RCC 7860 (cell line): ENCODE results near the gene TMEM141.
"Not testable (repeated sequence)": the region's sequence is repeated elsewhere in the genome, so short reads cannot be mapped to it uniquely, and the experiment has no call there.

Experiments
- DNase-seq: peaks from one replicate; pipeline ENCODE4 v3.0.0-alpha.2; 2015; ENCODE audit warnings: low spot score
- FAIRE-seq: peaks from 2 replicates; lab custom pipeline; 2012; peaks lifted over from hg19 to GRCh38; lab: Jason Lieb, UNC

Gene TMEM141

GRCh38 chr9:136755302-136756133 lies 35.6 kb upstream of the TMEM141 start:
- not testable (repeated sequence) for FAIRE-seq

GRCh38 chr9:136756134-136756438 lies 35.1 kb upstream of the TMEM141 start:
- FAIRE-seq = no peak
- no peak for DNase-seq

More at GRCh38 chr9:136755302-136756133, 35.6 kb upstream of the TMEM141 start:
- not testable (repeated sequence) for DNase-seq

- FAIRE-seq (no peak), DNase-seq (no peak)
Observed at GRCh38 chr9:136756836-136757235, 34.3 kb upstream of the TMEM141 start.

- DNase-seq (no peak), FAIRE-seq (no peak)
Observed at GRCh38 chr9:136757328-136757727, 33.8 kb upstream of the TMEM141 start.

- DNase-seq = no peak
- no peak for FAIRE-seq
Observed at GRCh38 chr9:136757751-136758140, 33.4 kb upstream of the TMEM141 start.

- no peak for DNase-seq
- FAIRE-seq = no peak
Observed at GRCh38 chr9:136759001-136759400, 32.1 kb upstream of the TMEM141 start.

GRCh38 chr9:136759436-136760325 lies 31.5 kb upstream of the TMEM141 start:
- FAIRE-seq = no peak

GRCh38 chr9:136760424-136760823 lies 30.7 kb upstream of the TMEM141 start:
- no peak for DNase-seq
- no peak for FAIRE-seq

More at GRCh38 chr9:136759436-136760325, 31.5 kb upstream of the TMEM141 start:
- no peak for DNase-seq

GRCh38 chr9:136760834-136761544 lies 30.2 kb upstream of the TMEM141 start:
- FAIRE-seq (peak; percentile 83), DNase-seq (peak; percentile 76)

GRCh38 chr9:136761545-136761981 lies 29.6 kb upstream of the TMEM141 start:
- no peak for FAIRE-seq
- DNase-seq = no peak

GRCh38 chr9:136762221-136762691 lies 28.9 kb upstream of the TMEM141 start:
- DNase-seq = no peak

GRCh38 chr9:136762915-136763648 lies 28.1 kb upstream of the TMEM141 start:
- DNase-seq (no peak), FAIRE-seq (no peak)

More at GRCh38 chr9:136762221-136762691, 28.9 kb upstream of the TMEM141 start:
- no peak for FAIRE-seq

GRCh38 chr9:136763649-136764035 lies 27.5 kb upstream of the TMEM141 start:
- FAIRE-seq = no peak
- no peak for DNase-seq

GRCh38 chr9:136764301-136764891 lies 26.7 kb upstream of the TMEM141 start, which contains the start of gene LCN15:
Gene LCN15, minus strand, starts transcription at chr9:136764518. Its CDS starts 30 bp downstream, at chr9:136764488.
- DNase-seq = no peak
- no peak for FAIRE-seq

GRCh38 chr9:136765041-136765440 lies 26.1 kb upstream of the TMEM141 start:
- FAIRE-seq = no peak
- no peak for DNase-seq

- DNase-seq, FAIRE-seq: not testable (repeated sequence)
Observed at GRCh38 chr9:136765745-136766409, 25.3 kb upstream of the TMEM141 start.

- FAIRE-seq = peak; percentile 86
Observed at GRCh38 chr9:136766410-136767120, 24.6 kb upstream of the TMEM141 start.

GRCh38 chr9:136769710-136770191 lies 21.4 kb upstream of the TMEM141 start:
- DNase-seq (no peak), FAIRE-seq (no peak)

More at GRCh38 chr9:136766410-136767120, 24.6 kb upstream of the TMEM141 start:
- DNase-seq = peak; percentile 82
